Fibroblast of lung (primary cell): Measurements from ENCODE around the gene SUPT3H. TPM values are rescaled to one million over a fixed set of nuclear protein-coding genes. Genes with fewer than 3 reads are reported as not detected.

Experiments used
- DNase-seq, 2 donors: peaks; one replicate each; pipeline versions ENCODE4 v3.0.0 to v3.0.0-alpha.2; 2010; ENCODE audit warnings: low read depth in 2 of 2
- H2AFZ ChIP-seq: 2 replicates; pipeline ENCODE4 v1.5.1; 2012; ENCODE audit warnings: low read length, control low read depth, inconsistent platforms
- H3K27ac ChIP-seq: 2 replicates; pipeline ENCODE4 v1.5.1; 2011; ENCODE audit warnings: low read length, control low read depth; ENCODE audit not compliant: insufficient read depth
- H3K27me3 ChIP-seq: 2 replicates; pipeline ENCODE4 v1.5.1; 2011; ENCODE audit warnings: mild to moderate bottlenecking, low read length; ENCODE audit not compliant: control insufficient read depth, insufficient read depth
- H3K36me3 ChIP-seq: 2 replicates; pipeline ENCODE4 v1.5.1; 2011; ENCODE audit warnings: low read length; ENCODE audit not compliant: control insufficient read depth, insufficient read depth
- H3K4me1 ChIP-seq: 2 replicates; pipeline ENCODE4 v1.5.1; 2011; ENCODE audit warnings: low read length; ENCODE audit not compliant: control insufficient read depth, insufficient read depth; ENCODE audit errors: extremely low read depth
- H3K4me2 ChIP-seq: 2 replicates; pipeline ENCODE4 v1.5.1; 2011; ENCODE audit warnings: low read length, control low read depth; ENCODE audit not compliant: insufficient read depth; ENCODE audit errors: extremely low read depth
- H3K4me3 ChIP-seq, 4 experiments: fragments of 200-600 bp in 1 of 4; sonication (generic) in 1 of 4; replicated peaks in 1 of 4; 2 replicates each; pipeline ENCODE4 v1.5.1; 2011 to 2016; ENCODE audit warnings: low read length in 4 of 4, low read depth in 3 of 4, mild to moderate bottlenecking in 3 of 4, control low read depth in 2 of 4, inconsistent platforms in 1 of 4, mixed read lengths in 1 of 4; ENCODE audit not compliant: insufficient read depth in 1 of 4; ENCODE audit errors: control extremely low read depth in 1 of 4
- H3K79me2 ChIP-seq: 2 replicates; pipeline ENCODE4 v1.5.1; 2012; ENCODE audit warnings: mild to moderate bottlenecking, low read length, inconsistent platforms; ENCODE audit not compliant: control insufficient read depth, insufficient read depth
- H3K9ac ChIP-seq: 2 replicates; pipeline ENCODE4 v1.5.1; 2011; ENCODE audit warnings: mild to moderate bottlenecking, low read length, control low read depth; ENCODE audit not compliant: insufficient read depth
- H3K9me3 ChIP-seq: 2 replicates; pipeline ENCODE4 v1.5.1; 2012; ENCODE audit warnings: low read depth, low read length; ENCODE audit not compliant: control insufficient read depth, insufficient read depth
- H4K20me1 ChIP-seq: 2 replicates; pipeline ENCODE4 v1.5.1; 2011; ENCODE audit warnings: low read length; ENCODE audit not compliant: control insufficient read depth, insufficient read depth; ENCODE audit errors: extremely low read depth
- EZH2 ChIP-seq: IDR thresholded peaks from 2 replicates; pipeline ENCODE4 v1.5.1; 2012; ENCODE audit warnings: low read length, control low read depth, mild to moderate bottlenecking; ENCODE audit errors: missing control alignments
- polyA plus RNA-seq, 2 donors: library from polyadenylated mRNA; depleted of rRNA in 1 of 2; stranded (reverse) in 1 of 2; unstranded in 1 of 2; fragments of >200 nt; gene quantifications; 2 replicates each; pipeline ENCODE4 v1.2.1, GENCODE V29; 2011 to 2012; ENCODE audit warnings: missing spikeins in 1 of 2
- total RNA-seq: library from RNA; depleted of rRNA; stranded (reverse); fragments of >200 nt; gene quantifications from 2 replicates; pipeline ENCODE4 v1.2.1, GENCODE V29; 2014
- TF ChIP-seq, protein P1 (sequence below), 2 donors: IDR thresholded peaks in 1 of 2; conservative IDR thresholded peaks in 1 of 2; 1 replicate in 1 of 2; 2 replicates in 1 of 2; pipeline ENCODE4 v1.5.1; 2011 to 2012; ENCODE audit warnings: low read length in 2 of 2, control low read depth in 1 of 2, inconsistent platforms in 1 of 2, low read depth in 1 of 2, mild to moderate bottlenecking in 1 of 2

SUPT3H gene
- total and polyA plus RNA-seq, 2 donors (not counting 1 experiment from before 2014, with no cell fraction given) = 8.3 to 8.5 TPM

DNA sequence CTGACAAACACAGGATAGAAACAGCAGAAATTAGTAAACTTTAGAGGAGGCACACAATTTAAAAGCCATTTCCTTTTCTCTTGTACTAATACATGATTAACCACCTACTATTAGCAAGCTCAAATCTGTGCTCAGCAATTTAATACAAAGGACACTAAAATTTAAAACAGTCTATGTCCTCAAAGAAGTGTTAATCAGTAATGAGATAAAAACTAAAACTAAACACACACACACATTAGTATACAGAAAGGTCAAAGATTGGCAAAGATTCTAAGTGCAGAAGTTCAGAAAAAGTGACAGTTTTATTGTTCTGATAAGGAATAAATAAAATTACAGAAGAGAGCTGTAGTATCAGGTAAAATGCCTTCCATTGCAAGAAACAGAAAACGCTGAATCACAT lies 123.5 kb downstream of the SUPT3H start:
- no peak overlapping the region for H3K4me3 ChIP-seq
- TF ChIP-seq EZH2 = no peak
- TF ChIP-seq, protein P1, sequence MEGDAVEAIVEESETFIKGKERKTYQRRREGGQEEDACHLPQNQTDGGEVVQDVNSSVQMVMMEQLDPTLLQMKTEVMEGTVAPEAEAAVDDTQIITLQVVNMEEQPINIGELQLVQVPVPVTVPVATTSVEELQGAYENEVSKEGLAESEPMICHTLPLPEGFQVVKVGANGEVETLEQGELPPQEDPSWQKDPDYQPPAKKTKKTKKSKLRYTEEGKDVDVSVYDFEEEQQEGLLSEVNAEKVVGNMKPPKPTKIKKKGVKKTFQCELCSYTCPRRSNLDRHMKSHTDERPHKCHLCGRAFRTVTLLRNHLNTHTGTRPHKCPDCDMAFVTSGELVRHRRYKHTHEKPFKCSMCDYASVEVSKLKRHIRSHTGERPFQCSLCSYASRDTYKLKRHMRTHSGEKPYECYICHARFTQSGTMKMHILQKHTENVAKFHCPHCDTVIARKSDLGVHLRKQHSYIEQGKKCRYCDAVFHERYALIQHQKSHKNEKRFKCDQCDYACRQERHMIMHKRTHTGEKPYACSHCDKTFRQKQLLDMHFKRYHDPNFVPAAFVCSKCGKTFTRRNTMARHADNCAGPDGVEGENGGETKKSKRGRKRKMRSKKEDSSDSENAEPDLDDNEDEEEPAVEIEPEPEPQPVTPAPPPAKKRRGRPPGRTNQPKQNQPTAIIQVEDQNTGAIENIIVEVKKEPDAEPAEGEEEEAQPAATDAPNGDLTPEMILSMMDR (conservative IDR thresholded peaks at IDR 0.05 in 1 of 2, IDR thresholded peaks at IDR 0.05 in 1 of 2; ENCODE audit: low read depth in 1 of 2, low read length in 2 of 2) = no peak
- H4K20me1 ChIP-seq = no peaks in the 10 kb centered on the region
- no peak overlapping the region for H3K27ac ChIP-seq
- no peaks in the 10 kb centered on the region for H3K4me1 ChIP-seq
- no peak for DNase-seq
- H3K27me3 ChIP-seq = no peaks in the 10 kb centered on the region
- H3K9ac ChIP-seq = no peak overlapping the region
- no peak overlapping the region for H3K4me2 ChIP-seq
- H3K79me2 ChIP-seq = no peaks in the 10 kb centered on the region
- H3K36me3 ChIP-seq = no peaks in the 10 kb centered on the region
- H3K9me3 ChIP-seq = no peaks in the 10 kb centered on the region
- no peak overlapping the region for H2AFZ ChIP-seq

DNA sequence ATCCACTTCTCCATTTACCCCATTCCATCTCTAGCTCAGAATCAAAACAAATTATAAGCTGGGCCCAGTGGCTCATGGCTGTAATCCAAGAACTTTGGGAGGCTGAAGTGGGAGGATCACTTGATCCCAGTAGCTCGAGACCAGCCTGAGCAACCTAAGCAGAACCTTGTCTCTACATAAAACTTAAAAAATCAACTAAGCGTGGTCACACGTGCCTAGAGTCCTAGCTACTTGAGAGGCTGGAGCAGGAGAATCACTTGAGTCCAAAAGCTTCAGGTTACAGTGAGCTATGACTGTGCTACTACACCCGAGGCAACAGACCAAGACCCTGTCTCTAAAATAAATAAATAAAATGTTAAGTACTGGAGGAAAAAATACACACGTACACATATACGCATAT lies 124.3 kb downstream of the SUPT3H start:
- Histone ChIP-seq H3K4me1 (no peaks in the 10 kb centered on the region), H3K4me3 (no peak overlapping the region), H3K9me3 (no peaks in the 10 kb centered on the region), H3K79me2 (no peaks in the 10 kb centered on the region), H3K4me2 (no peak overlapping the region), H3K27ac (no peak overlapping the region), H4K20me1 (no peaks in the 10 kb centered on the region), H3K36me3 (no peaks in the 10 kb centered on the region), H3K27me3 (no peaks in the 10 kb centered on the region), H3K9ac (no peak overlapping the region), H2AFZ (no peak overlapping the region)
- no peak for DNase-seq
- no peak for TF ChIP-seq EZH2
- TF ChIP-seq, protein P1 (conservative IDR thresholded peaks at IDR 0.05 in 1 of 2, IDR thresholded peaks at IDR 0.05 in 1 of 2; ENCODE audit: low read depth in 1 of 2, low read length in 2 of 2) = no peak

DNA sequence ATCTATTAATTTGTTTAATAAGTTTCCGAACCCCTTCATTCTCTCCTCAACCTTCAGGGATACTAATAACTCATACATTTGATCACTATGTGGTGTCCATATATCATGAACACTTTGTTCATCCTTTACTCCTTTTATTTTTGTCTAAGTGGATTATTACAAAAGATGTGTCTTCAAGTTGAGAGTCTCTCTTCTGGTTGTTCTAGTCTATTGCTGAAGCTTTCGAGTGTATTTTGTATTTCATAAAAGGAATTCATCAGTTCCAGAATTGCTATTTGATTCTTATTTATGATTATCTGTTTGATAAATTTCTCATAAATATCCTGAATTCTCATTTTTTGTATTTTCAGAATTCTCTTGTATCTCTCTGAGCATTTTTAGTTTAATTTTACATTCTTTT lies 146.1 kb downstream of the SUPT3H start:
- no peak overlapping the region for H3K4me2 ChIP-seq
- H2AFZ ChIP-seq = no peak overlapping the region
- no peak for DNase-seq
- H3K27me3 ChIP-seq = no peaks in the 10 kb centered on the region
- no peak overlapping the region for H3K4me3 ChIP-seq
- no peak overlapping the region for H3K9ac ChIP-seq
- H4K20me1 ChIP-seq = no peaks in the 10 kb centered on the region
- H3K4me1 ChIP-seq = no peaks in the 10 kb centered on the region
- TF ChIP-seq EZH2 = no peak
- TF ChIP-seq, protein P1 (conservative IDR thresholded peaks at IDR 0.05 in 1 of 2, IDR thresholded peaks at IDR 0.05 in 1 of 2; ENCODE audit: low read depth in 1 of 2, low read length in 2 of 2) = no peak
- H3K9me3 ChIP-seq = no peaks in the 10 kb centered on the region
- H3K79me2 ChIP-seq = no peaks in the 10 kb centered on the region
- no peak overlapping the region for H3K27ac ChIP-seq
- no peaks in the 10 kb centered on the region for H3K36me3 ChIP-seq
